Measurements from ENCODE around the gene RNASE8.

DNA sequence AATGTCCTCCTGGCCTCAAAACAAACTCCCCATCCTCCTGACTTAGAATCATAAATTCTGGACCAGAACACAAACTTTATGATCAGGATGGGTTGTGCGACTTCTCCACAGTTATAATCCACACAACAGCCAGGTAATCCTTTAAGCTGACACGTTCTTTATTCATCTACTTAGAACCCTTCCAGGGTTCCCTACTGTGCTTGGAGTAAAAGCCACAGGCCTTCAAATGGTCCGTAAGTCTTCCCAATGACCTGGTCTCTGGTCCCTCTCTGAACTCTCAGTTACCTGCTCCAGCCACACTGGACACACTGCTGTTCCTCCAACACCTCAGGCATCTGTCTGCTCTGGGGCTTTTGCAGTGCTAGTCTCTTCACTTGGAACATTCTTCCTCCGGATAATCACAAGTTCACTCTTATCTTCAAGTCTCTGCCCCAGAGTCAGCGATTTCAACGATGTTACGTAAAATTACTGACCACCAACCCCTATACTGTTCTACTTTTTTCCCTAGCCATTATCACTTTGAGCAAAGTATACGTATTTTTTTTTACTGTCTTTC is 17.2 kb upstream of the RNASE8 start:
- TF ChIP-seq, protein P1, sequence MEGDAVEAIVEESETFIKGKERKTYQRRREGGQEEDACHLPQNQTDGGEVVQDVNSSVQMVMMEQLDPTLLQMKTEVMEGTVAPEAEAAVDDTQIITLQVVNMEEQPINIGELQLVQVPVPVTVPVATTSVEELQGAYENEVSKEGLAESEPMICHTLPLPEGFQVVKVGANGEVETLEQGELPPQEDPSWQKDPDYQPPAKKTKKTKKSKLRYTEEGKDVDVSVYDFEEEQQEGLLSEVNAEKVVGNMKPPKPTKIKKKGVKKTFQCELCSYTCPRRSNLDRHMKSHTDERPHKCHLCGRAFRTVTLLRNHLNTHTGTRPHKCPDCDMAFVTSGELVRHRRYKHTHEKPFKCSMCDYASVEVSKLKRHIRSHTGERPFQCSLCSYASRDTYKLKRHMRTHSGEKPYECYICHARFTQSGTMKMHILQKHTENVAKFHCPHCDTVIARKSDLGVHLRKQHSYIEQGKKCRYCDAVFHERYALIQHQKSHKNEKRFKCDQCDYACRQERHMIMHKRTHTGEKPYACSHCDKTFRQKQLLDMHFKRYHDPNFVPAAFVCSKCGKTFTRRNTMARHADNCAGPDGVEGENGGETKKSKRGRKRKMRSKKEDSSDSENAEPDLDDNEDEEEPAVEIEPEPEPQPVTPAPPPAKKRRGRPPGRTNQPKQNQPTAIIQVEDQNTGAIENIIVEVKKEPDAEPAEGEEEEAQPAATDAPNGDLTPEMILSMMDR (IDR thresholded peaks at IDR 0.05): peak in 1 of 7 experiments; percentile 2
- TF ChIP-seq POLR2A (IDR thresholded peaks at IDR 0.05) (no peak), POLR2AphosphoS5 (IDR thresholded peaks at IDR 0.05) (no peak), EP300 (IDR thresholded peaks at IDR 0.05) (no peak)

Data from stomach (tissue), 4 donors.